Loucy (cell line): ENCODE results near the gene OR5K1.

Experiments
- H2AFZ ChIP-seq: fragments of 200-600 bp; sonication (generic); 2 replicates; pipeline ENCODE4 v1.6.0; 2016; ENCODE audit warnings: antibody characterized with exemption, mild to moderate bottlenecking, low read length, moderate library complexity
- H3F3A ChIP-seq: fragments of 200-600 bp; 2 replicates; pipeline ENCODE4 v1.6.0; 2016; ENCODE audit warnings: antibody characterized with exemption, low read depth, mild to moderate bottlenecking
- H3K27me3 ChIP-seq: fragments of 200-600 bp; sonication (generic); 2 replicates; pipeline ENCODE4 v1.6.1; 2014; ENCODE audit warnings: low read length, mild to moderate bottlenecking; ENCODE audit not compliant: insufficient read depth, poor library complexity, severe bottlenecking
- H3K36me3 ChIP-seq: fragments of 200-600 bp; sonication (generic); 2 replicates; pipeline ENCODE4 v1.6.1; 2016; ENCODE audit warnings: low read length; ENCODE audit not compliant: insufficient read depth
- H3K4me1 ChIP-seq: fragments of 200-600 bp; sonication (generic); 2 replicates; pipeline ENCODE4 v1.5.1; 2014; ENCODE audit warnings: low read length, mild to moderate bottlenecking; ENCODE audit not compliant: insufficient read depth, poor library complexity, severe bottlenecking
- H3K4me2 ChIP-seq: fragments of 200-600 bp; sonication (generic); 2 replicates; pipeline ENCODE4 v1.6.0; 2014; ENCODE audit warnings: antibody characterized with exemption, low read length, low read depth, mild to moderate bottlenecking; ENCODE audit not compliant: poor library complexity, severe bottlenecking
- H3K4me3 ChIP-seq: fragments of 200-600 bp; sonication (generic); 2 replicates; pipeline ENCODE4 v1.5.1; 2014; ENCODE audit warnings: low read length, mild to moderate bottlenecking, mixed read lengths; ENCODE audit not compliant: poor library complexity, severe bottlenecking
- H3K79me2 ChIP-seq: fragments of 200-600 bp; sonication (generic); 2 replicates; pipeline ENCODE4 v1.6.1; 2014; ENCODE audit warnings: low read length; ENCODE audit not compliant: insufficient read depth
- H3K9ac ChIP-seq: fragments of 200-600 bp; sonication (generic); 2 replicates; pipeline ENCODE4 v1.6.0; 2014; ENCODE audit warnings: mild to moderate bottlenecking, low read depth, low read length, moderate library complexity; ENCODE audit not compliant: poor library complexity, severe bottlenecking
- H3K9me2 ChIP-seq: fragments of 200-600 bp; sonication (generic); replicated peaks from 2 replicates; pipeline ENCODE4 v1.6.1; 2016; ENCODE audit warnings: low read depth, low read length, mixed read lengths
- H3K9me3 ChIP-seq: fragments of 200-600 bp; sonication (generic); 2 replicates; pipeline ENCODE4 v1.6.1; 2014; ENCODE audit warnings: mild to moderate bottlenecking, antibody characterized with exemption, low read length, low read depth; ENCODE audit not compliant: insufficient read depth
- H4K20me1 ChIP-seq: fragments of 200-600 bp; sonication (generic); 2 replicates; pipeline ENCODE4 v1.6.0; 2014; ENCODE audit warnings: antibody characterized with exemption, low read length, mild to moderate bottlenecking; ENCODE audit not compliant: insufficient read depth, poor library complexity, severe bottlenecking
- EZH2phosphoT487 ChIP-seq: fragments of 200-600 bp; IDR thresholded peaks from 2 replicates; pipeline ENCODE4 v1.6.1; 2018; ENCODE audit warnings: antibody characterized with exemption, mild to moderate bottlenecking, moderate library complexity, borderline replicate concordance
- TF ChIP-seq, protein P1 (sequence below): fragments of 200-600 bp; sonication (generic); conservative IDR thresholded peaks from 2 replicates; pipeline ENCODE4 v1.5.1; 2014; ENCODE audit warnings: mild to moderate bottlenecking, antibody characterized with exemption, low read length

OR5K1 gene

DNA sequence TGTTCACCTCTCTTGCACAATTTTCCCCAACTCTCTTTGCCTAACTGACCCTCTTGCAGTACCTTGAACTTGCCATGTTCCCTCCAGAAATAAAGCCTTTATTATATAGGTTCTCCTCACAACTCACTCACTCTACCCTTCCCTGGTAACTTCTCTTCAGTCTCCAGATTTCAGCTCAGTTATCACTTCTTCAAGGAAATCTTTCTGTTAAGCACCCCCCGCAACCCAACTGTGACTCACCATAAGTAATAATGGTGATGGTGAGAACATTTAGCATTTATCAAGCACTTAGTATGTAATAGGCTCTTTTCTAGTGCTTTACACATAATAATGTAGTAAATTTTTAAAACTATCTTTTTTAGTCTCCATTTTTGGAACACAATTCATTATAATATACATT lies 8.1 kb upstream of the OR5K1 start:
- no peaks in the 10 kb centered on the region for H3K9me3 ChIP-seq
- no peaks in the 10 kb centered on the region for H4K20me1 ChIP-seq
- no peak overlapping the region for H3K9ac ChIP-seq
- H3K79me2 ChIP-seq, result no peaks in the 10 kb centered on the region
- no peak overlapping the region for H3K4me2 ChIP-seq
- H3K27me3 ChIP-seq, result no peaks in the 10 kb centered on the region
- H2AFZ ChIP-seq, result no peak overlapping the region
- H3F3A ChIP-seq, result no peaks in the 10 kb centered on the region
- H3K4me3 ChIP-seq, result no peak overlapping the region
- TF ChIP-seq EZH2phosphoT487, result no peak
- TF ChIP-seq, protein P1, sequence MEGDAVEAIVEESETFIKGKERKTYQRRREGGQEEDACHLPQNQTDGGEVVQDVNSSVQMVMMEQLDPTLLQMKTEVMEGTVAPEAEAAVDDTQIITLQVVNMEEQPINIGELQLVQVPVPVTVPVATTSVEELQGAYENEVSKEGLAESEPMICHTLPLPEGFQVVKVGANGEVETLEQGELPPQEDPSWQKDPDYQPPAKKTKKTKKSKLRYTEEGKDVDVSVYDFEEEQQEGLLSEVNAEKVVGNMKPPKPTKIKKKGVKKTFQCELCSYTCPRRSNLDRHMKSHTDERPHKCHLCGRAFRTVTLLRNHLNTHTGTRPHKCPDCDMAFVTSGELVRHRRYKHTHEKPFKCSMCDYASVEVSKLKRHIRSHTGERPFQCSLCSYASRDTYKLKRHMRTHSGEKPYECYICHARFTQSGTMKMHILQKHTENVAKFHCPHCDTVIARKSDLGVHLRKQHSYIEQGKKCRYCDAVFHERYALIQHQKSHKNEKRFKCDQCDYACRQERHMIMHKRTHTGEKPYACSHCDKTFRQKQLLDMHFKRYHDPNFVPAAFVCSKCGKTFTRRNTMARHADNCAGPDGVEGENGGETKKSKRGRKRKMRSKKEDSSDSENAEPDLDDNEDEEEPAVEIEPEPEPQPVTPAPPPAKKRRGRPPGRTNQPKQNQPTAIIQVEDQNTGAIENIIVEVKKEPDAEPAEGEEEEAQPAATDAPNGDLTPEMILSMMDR, result no peak
- H3K4me1 ChIP-seq, result no peaks in the 10 kb centered on the region
- H3K9me2 ChIP-seq, result no peaks in the 10 kb centered on the region
- no peaks in the 10 kb centered on the region for H3K36me3 ChIP-seq

DNA sequence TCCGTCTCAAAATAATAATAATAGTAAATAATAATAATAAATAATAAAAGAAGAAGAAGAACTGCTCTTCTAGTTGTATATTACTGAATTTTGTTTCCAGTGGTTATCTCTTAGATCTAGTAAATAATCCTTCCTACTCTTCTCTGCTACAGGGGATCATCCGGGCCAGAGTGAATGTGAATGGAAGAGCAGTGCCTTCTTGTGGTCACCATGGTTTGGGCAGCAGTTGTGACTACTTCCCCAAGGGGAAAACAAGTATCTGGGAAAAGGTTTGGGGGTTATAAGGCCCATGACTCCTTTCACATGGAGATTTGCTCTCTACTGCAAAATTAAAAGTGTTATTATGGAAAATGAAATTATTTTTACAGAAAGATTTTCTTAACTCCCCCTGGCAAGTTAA lies 5.5 kb upstream of the OR5K1 start:
- Histone ChIP-seq H2AFZ (no peak overlapping the region), H3K4me3 (no peak overlapping the region), H3K36me3 (no peaks in the 10 kb centered on the region), H3F3A (no peaks in the 10 kb centered on the region), H3K4me2 (no peak overlapping the region), H4K20me1 (no peaks in the 10 kb centered on the region), H3K9me2 (no peaks in the 10 kb centered on the region), H3K27me3 (no peaks in the 10 kb centered on the region), H3K79me2 (no peaks in the 10 kb centered on the region), H3K9me3 (no peaks in the 10 kb centered on the region), H3K9ac (no peak overlapping the region), H3K4me1 (no peaks in the 10 kb centered on the region)
- TF ChIP-seq EZH2phosphoT487, result no peak
- TF ChIP-seq, protein P1, result no peak

DNA sequence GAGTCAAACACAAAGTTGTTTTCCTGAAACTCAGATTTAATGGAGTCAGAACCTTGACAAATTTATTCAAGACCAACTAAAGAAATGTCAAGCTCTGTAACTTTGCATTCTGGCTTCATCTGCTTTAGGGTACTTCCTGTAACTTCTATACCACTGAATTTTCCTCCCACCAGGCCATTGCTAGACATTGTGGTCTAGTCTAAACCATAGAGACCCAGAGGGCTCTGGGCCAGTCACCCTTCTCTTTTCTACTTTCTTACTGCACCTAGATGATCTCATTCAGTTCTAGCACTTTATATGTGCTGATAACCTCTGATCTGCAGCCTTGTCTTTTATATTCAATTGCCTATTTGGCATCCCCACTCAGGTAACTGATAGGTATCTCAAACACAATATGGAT lies 2.8 kb upstream of the OR5K1 start:
- Histone ChIP-seq H3K4me3 (no peak overlapping the region), H3K9ac (no peak overlapping the region), H3K36me3 (no peaks in the 10 kb centered on the region), H3K4me2 (no peak overlapping the region), H3K27me3 (no peaks in the 10 kb centered on the region), H2AFZ (no peak overlapping the region), H3K9me2 (no peaks in the 10 kb centered on the region), H3F3A (no peaks in the 10 kb centered on the region), H4K20me1 (no peaks in the 10 kb centered on the region), H3K4me1 (no peaks in the 10 kb centered on the region), H3K9me3 (no peaks in the 10 kb centered on the region), H3K79me2 (no peaks in the 10 kb centered on the region)
- no peak for TF ChIP-seq EZH2phosphoT487
- TF ChIP-seq, protein P1, result no peak
